NCI-H128 (cell line): Measurements from ENCODE around the gene APOL5.
A peak's percentile ranks its signal among the peaks of the same experiment; 100 is the strongest.
"Not testable (repeated sequence)": the region's sequence is repeated elsewhere in the genome, so short reads cannot be mapped to it uniquely, and the experiment has no call there.

Experiments used
- DNase-seq: peaks from one replicate; lab custom pipeline; 2025; ENCODE audit not compliant: unreplicated experiment; lab: John Stamatoyannopoulos, UW

The APOL5 gene

GRCh38 chr22:35708917-35709316, 8.8 kb upstream of the APOL5 start:
- DNase-seq: no peak

- DNase-seq: no peak
Measured at GRCh38 chr22:35711336-35711735, 6.3 kb upstream of the APOL5 start.

GRCh38 chr22:35712672-35713071, 5.0 kb upstream of the APOL5 start:
- no peak for DNase-seq

GRCh38 chr22:35719212-35719875, 1.7 kb downstream of the APOL5 start:
- DNase-seq: no peak

GRCh38 chr22:35721960-35722359, 4.3 kb downstream of the APOL5 start:
- DNase-seq: no peak

GRCh38 chr22:35725521-35725920, 7.8 kb downstream of the APOL5 start:
- no peak for DNase-seq

- DNase-seq: no peak
Measured at GRCh38 chr22:35726398-35726797, 8.7 kb downstream of the APOL5 start.

- no peak for DNase-seq
Measured at GRCh38 chr22:35726933-35727332, 9.3 kb downstream of the APOL5 start.

- DNase-seq: no peak
Measured at GRCh38 chr22:35727436-35727835, 9.8 kb downstream of the APOL5 start.

GRCh38 chr22:35728639-35729308, 11.1 kb downstream of the APOL5 start:
- DNase-seq: peak; percentile 19

- no peak for DNase-seq
Measured at GRCh38 chr22:35729309-35729698, 11.6 kb downstream of the APOL5 start.

- no peak for DNase-seq
Measured at GRCh38 chr22:35731321-35731720, 13.6 kb downstream of the APOL5 start.

GRCh38 chr22:35732116-35732515, 14.4 kb downstream of the APOL5 start:
- no peak for DNase-seq

- DNase-seq: no peak
Measured at GRCh38 chr22:35733036-35733435, 15.4 kb downstream of the APOL5 start.

- DNase-seq: no peak
Measured at GRCh38 chr22:35733791-35734516, 16.3 kb downstream of the APOL5 start.

GRCh38 chr22:35734517-35734827, 16.8 kb downstream of the APOL5 start:
- no peak for DNase-seq

- no peak for DNase-seq
Measured at GRCh38 chr22:35735542-35735941, 17.9 kb downstream of the APOL5 start.

- no peak for DNase-seq
Measured at GRCh38 chr22:35736166-35736565, 18.5 kb downstream of the APOL5 start.

- no peak for DNase-seq
Measured at GRCh38 chr22:35736701-35737100, 19.0 kb downstream of the APOL5 start.

GRCh38 chr22:35737886-35738285, 20.2 kb downstream of the APOL5 start:
- not testable (repeated sequence) for DNase-seq

GRCh38 chr22:35739076-35739930, 21.6 kb downstream of the APOL5 start:
- no peak for DNase-seq
